ENCODE measurements around the gene NCOR2. TPM values are rescaled to one million over a fixed set of nuclear protein-coding genes. Genes with fewer than 3 reads are reported as not detected.

The NCOR2 gene
- total RNA-seq, 1 donor from 2014 or later: 71.2 TPM

DNA sequence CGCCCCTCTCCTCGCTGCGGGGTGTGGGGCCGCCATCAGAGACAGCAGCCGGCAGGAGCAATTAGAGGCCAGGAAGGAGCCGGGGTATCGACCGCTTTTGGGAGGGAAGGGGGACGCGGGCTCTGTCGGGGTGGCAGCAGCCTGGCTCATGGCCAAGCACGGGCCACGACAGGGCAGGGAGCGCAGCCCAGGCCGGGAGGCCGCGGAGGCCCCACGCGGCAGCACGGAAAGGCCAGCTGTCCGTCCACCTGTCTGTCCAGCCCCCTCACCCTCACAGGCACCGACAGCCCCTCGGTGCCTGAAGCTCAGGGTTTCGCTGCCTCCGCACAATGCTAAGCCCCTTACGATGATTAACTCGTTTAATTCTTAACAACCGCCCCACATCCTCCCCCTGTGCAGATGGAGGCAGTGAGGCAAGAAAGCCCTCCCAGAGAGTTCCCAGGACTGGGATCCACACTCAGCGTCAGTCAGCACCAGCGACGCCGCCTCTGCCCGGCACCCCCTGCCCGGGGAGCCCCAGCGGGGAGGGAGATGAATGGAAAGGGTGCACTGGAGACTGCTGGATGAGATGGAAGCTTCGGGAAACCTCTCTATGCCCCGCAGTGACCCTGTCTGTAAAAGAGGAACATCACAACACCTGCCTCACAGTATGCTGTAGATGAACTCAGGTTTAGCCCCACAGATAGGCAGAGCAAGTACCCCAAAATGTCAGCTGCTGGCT lies 23.7 kb downstream of the NCOR2 start:
- no peak for DNase-seq

GRCh38 chr12:124543052-124543589 lies 24.3 kb downstream of the NCOR2 start:
- peak; percentile 32 for DNase-seq

- no peak for DNase-seq
Measured at GRCh38 chr12:124542021-124542949, 25.1 kb downstream of the NCOR2 start.

GRCh38 chr12:124541322-124541721 lies 26.1 kb downstream of the NCOR2 start:
- no peak for DNase-seq

DNA sequence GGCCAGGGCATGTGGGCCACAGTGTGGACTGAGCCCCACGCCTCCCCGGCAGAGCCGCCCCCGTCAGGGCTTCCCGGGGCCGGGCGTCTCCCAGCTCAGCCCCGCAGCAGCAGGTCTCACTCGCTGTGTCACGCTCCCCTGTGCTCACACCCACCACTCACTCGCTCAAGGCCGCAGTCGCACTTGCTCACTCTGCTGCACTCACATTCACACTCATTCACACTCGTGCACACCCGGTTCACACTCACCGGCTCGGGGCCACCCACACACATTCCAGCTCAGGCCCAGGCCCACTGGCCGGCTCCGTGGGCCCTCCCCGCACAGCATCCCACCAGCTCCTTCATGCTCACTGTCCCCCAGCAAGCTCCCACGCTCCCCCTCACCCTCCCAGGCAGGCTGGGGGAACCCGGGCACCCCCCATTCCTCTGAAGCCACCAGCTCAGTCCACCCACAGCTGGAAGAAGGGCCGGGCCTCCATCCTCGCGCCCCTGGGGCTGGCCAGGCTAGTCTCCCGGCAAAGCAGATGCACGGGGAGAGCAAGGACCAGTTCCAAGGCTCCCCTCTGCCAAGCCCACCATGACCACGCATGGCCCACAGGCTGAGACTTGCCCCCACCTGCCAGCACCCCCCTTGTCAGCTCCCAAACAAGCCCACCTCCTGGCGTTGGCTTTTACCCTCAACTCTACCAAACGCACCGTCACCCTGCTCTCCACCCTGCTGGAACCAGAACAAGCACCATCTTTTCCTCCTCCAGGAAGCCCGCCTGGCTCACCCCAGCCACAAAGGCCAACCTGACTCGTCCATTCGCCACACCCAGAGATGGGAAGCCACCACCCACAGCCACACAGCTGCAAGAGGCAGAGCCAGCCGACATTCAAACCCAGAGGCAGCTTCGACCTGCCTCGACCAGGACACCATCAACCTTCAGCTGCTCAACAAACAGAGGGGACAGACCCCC lies 28.0 kb downstream of the NCOR2 start:
- no peak for DNase-seq

DNA sequence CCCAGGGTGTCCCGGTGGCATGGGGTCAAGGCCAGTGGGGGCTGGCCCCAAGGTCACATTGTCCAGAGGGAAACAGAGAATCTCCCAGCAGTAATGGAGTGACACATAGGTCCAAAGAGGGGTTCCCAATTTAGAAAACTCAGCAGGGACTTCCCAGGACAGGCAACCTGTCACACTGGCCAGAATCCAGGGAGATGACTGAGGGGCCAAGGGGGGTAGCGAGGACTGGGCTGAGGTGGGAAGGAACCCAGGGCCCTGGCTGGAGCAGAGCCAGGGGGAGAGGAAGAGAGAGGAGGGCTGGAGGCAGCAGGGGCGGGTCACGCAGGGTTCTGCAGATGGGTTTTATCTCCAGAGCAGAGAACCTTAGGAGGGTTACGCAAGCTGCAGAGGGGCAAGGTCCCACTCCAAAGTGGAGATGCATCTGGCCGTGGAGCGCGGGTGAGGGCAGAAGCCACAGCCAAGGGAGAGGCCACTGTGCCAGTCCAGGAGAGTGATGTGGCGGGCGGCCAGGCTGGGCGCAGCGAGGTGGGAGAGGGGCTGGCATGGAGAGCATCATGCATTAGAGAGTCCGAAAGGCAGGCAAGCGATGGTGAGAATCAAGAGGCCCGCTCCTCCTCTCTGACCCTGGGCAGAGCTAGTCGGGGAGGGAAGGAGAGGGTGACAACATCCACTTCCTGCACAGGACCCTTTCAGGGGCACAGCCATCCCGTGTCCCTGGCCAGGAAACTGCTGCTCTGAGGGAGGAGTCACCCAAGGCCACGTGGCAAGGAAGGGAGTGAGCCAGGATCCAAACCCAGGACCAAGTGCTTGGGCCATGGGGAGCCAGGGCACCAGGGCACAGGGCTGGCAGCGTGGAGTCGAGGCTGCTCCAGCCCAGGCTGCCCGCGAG lies 29.0 kb downstream of the NCOR2 start:
- DNase-seq: no peak

DNA sequence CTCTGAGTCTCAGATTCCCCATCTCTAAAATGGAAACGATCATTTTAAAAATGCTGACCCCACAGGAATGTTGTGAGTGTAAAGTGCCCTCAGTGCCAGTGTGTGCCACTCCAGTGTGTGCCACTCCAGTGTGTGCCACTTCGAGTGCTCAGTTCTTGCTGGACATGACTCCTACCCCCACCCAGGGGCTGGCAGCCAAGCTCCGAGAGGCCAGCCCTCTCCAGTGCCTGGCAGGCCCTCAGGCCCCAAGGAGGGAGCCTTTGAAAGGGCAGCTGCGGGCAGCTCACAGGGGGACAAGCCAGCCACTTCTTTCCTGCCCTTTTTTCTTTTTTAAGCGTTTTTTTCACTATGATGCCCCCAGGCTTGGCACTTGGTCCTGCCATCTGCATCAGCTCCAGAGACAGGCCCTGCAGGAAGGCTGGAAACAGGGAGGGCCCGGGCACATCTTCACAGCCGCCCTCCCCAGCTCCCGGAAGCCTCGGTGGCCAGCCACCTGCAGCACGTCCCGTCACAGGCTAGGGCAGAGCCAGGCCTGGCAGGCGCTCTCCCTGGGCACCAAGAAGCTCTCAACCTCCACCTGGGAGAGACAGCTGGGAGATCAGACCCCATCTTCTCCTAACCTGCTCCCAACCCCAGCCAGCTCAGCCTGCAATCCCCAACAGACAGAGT lies 29.8 kb downstream of the NCOR2 start:
- no peak for DNase-seq

DNA sequence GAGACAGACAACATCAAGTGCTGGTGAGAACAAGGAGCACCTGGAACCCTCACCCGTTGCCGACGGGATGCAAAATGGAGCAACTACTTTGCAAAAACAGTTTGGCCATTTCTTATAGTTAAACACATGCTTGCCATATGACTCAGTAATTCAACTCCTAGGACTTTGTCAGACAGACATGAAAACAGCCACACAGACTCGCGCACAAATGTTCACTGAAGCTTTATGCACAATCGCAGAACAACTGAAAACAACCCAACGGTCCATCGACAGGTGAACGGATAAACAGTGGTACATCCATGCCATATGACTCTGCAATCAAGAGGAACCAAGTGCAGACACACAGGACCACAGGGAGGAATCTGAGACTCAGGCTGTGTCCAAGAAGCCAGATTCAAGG lies 30.8 kb downstream of the NCOR2 start:
- peak; percentile 13 for DNase-seq

- no peak for DNase-seq
Measured at GRCh38 chr12:124534776-124535740, 32.4 kb downstream of the NCOR2 start.

DNA sequence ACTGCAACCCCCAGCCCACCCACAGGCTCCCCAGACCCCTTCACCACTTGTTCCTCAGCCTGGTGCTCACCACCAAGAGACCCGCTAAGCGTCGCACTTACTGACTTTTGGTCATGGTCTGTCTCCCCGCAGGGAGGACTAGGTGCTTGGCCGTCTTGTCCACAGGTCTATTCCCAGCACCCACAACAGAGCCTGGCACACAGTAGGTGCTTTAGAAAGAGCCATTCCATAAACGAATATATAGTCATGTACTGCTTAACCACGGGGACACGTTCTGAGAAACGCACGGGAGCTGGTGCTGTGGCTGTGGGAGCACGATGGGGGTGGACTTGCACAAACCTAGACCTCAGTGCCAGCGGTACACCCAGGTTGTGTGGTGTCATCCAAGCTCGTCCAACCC lies 34.0 kb downstream of the NCOR2 start:
- no peak for DNase-seq

GRCh38 chr12:124532967-124533366 lies 34.4 kb downstream of the NCOR2 start:
- DNase-seq: no peak

DNA sequence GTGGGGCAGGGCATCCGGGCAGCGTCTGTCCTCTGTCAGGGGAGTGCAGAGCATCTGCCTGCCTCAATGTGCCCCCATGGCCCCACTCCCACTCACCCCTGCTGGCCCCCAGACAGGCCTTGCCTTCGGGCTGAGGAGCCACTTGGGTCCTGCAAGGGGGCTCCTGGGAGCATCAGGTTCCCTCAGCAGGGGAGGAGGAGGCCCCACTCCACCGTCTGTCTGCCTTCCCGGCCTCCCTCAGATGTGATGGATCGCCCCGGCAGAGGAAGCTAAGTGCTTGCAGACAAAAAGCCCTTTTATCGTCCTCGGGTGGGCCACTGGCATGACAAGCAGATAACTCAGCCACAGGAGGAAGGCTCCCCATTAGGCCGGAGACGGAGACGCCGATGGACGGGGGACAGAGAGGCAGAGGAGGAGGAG lies 35.1 kb downstream of the NCOR2 start:
- DNase-seq: no peak

- no peak for DNase-seq
Measured at GRCh38 chr12:124531906-124532305, 35.5 kb downstream of the NCOR2 start.

DNA sequence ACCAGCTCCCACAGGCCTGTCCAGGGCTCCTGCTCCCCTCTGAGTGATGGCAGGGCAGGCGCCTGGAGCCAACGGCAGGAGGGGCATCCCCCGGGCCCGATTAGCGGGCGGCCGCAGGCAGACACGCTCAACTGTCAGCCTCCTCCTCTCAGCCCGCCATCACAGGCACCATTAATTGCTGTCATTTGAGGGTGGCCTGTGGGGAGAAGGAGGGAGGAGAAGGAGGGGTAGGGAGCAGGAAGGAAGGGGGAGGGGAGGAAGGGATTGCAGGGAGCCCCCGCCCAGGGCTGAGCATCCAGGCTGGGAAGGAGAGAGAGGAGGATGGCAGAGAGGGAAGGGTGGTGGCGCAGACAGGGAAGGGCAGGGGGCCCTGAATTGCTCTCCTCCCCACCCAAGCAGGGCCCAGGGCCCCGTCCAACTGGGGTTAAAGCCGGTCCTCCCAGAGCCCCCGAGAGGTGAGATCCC lies 36.1 kb downstream of the NCOR2 start:
- peak; percentile 18 for DNase-seq

DNA sequence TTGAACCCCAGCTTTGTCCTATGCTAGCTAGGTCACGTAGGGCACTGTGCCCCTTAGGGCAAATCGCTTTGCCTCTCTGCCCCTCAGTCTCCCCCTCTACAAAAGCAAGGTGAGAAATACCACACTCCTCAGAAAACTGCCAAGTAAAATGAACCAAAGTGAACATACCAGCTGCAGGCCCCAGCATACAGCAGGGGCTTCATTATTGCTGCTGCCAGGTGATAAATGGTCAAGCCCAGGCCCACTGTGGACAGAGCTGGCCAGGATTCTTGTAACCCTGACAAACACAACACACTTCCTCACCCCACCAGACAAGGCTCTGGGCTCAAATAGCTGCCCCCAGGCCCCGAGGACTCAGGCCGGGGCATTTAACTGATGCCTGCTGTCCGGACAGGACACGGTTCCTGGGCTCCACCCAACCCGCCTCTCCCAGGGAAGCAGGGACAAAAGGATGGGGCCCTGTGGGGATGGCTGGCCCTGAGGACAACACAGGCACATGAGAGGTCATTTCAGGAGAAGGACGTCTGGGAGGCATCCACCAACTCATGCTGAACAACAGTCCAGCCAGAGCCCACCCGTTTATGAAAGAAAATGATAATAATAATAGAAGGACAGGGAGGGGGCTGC lies 36.7 kb downstream of the NCOR2 start:
- no peak for DNase-seq

DNA sequence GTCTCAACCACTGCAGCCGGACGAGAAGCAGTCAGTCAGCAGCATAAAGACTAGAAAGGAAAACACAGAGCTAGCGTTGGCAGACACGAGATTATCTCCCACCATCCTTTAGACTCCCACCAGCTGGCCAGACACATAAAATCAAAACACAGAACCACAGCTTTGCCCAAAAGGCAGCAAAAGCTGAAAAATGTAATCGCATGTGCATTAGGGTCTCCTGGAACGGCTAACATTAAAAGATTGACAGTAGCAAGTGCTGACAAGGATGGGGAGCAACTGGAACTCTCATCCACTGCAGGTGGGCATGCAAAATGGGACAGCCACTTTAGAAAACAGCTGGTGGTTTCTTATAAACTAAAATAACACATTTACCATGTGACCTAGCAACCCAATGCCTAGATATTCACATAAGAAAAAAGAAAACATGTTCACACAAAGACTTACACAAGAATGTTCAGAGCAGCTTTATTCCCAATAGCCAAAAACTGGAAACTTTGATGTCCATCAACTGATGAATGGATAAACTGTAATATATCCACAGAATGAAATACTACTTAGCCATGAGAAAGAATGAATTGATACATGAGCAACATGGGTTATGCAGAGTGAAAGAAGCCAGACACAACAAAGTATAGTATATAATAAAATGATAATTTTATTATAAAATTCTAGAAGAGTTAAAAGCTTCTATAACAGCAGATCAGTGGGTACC lies 37.7 kb downstream of the NCOR2 start:
- DNase-seq: no peak

DNA sequence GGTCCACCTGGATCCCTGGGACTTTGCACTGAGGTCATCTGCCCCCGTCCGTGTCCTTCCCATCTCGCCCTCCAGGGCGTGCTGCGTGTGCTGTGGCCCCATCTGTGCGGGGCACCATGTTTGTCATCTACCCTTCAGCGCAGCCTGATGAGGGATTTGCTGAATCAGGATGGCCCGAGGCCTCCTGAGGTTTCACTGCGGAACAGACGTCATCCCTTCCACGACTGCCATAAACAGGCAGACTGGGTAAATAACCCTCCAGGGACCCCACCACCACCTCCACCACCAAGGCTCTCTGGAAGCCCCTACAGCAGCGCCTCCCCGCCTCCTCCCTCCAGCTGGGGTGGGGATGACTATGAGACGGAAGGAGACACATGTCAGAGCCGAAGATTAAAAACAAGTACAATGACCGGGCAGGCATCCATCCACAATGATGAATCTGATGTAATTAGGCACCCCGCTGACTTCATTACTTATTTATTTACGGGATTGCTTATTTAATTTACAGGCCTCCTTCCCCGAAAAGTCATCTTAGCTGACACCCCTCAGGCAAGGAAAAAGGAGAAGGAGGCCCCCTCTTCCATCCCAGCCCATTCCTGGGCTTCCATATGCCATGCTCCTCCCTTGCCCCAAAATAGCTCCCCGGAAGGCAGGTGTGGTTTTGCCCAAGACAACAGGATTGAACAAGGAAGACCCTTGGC lies 39.4 kb downstream of the NCOR2 start:
- DNase-seq: peak; percentile 57
